Measurements from ENCODE around the gene ZFP37. TPM values are rescaled to one million over a fixed set of nuclear protein-coding genes. Genes with fewer than 3 reads are reported as not detected.

Gene ZFP37
- total RNA-seq, 1 experiment from 2014 or later = 0.81 TPM

- Histone ChIP-seq H3K9me3 (ENCODE audit: insufficient read depth, low read depth) (peaks cover 11% of the 10 kb centered on the region), H3K4me1 (replicated peaks; ENCODE audit: insufficient read depth) (no peaks in the 10 kb centered on the region), H3K4me2 (no peak overlapping the region), H3K36me3 (ENCODE audit: low read depth) (no peaks in the 10 kb centered on the region), H3K27me3 (ENCODE audit: insufficient read depth, low read depth) (0 out of 2 replicates have a peak, but pooled peaks cover 4% of the 10 kb centered on the region), H3K9me2 (ENCODE audit: insufficient read depth) (no peaks in the 10 kb centered on the region), H3K79me2 (ENCODE audit: low read depth) (no peaks in the 10 kb centered on the region), H3F3A (ENCODE audit: insufficient read depth, low read depth) (no peaks in the 10 kb centered on the region), H2AFZ (no peak overlapping the region), H3K4me3 (no peak overlapping the region), H3K27ac (no peak overlapping the region), H4K20me1 (ENCODE audit: insufficient read depth) (no peaks in the 10 kb centered on the region)
- no peak for TF ChIP-seq EZH2 (IDR thresholded peaks at IDR 0.05; ENCODE audit: low read depth)
- TF ChIP-seq, protein P1, sequence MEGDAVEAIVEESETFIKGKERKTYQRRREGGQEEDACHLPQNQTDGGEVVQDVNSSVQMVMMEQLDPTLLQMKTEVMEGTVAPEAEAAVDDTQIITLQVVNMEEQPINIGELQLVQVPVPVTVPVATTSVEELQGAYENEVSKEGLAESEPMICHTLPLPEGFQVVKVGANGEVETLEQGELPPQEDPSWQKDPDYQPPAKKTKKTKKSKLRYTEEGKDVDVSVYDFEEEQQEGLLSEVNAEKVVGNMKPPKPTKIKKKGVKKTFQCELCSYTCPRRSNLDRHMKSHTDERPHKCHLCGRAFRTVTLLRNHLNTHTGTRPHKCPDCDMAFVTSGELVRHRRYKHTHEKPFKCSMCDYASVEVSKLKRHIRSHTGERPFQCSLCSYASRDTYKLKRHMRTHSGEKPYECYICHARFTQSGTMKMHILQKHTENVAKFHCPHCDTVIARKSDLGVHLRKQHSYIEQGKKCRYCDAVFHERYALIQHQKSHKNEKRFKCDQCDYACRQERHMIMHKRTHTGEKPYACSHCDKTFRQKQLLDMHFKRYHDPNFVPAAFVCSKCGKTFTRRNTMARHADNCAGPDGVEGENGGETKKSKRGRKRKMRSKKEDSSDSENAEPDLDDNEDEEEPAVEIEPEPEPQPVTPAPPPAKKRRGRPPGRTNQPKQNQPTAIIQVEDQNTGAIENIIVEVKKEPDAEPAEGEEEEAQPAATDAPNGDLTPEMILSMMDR (conservative IDR thresholded peaks at IDR 0.05) = no peak
- no peak for DNase-seq
- intact Hi-C loops (cut with micrococcal nuclease; ENCODE audit: unreplicated experiment) = no loop called here
- POLR2A ChIA-PET (ENCODE audit: unreplicated experiment) = no interaction called here
- CTCF ChIA-PET = no interaction called here
- BruUV-seq (replicated peaks) = no TSS peak
Measured at GRCh38 chr9:113018247-113018646, 38.3 kb downstream of the ZFP37 start.

DNA sequence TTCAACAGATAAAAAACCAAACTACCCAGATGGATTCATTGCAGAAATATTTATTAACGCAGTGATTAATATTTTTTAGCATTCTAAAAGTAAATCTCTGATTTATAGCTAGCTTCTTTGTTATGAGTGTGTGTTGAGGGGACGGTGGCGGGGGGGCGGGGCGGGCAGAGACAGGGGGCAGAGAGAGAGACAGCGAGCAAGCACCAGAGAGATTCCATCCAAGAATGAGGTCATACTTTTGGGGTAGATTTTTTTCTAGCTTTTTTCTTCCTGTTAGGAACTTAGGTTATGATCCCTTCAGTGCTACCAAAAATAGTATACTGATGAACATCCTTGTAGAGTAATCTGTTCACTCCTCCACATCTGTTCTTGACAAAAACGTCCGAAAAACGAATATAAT is 44.0 kb downstream of the ZFP37 start:
- POLR2A ChIA-PET (ENCODE audit: unreplicated experiment) = no interaction called here

GRCh38 chr9:113011911-113012381 is 44.6 kb downstream of the ZFP37 start, which contains the start of gene ZNF883:
ZNF883 (minus strand) TSS chr9:113012192.
- Histone ChIP-seq H3K36me3 (ENCODE audit: low read depth) (no peaks in the 10 kb centered on the region), H3K27ac (no peak within 1 kb of the TSS), H3K27me3 (ENCODE audit: insufficient read depth, low read depth) (peaks cover 8% of the 10 kb centered on the region; the same call in 1 of the 2 replicates), H3F3A (ENCODE audit: insufficient read depth, low read depth) (no peaks in the 10 kb centered on the region), H3K9me2 (ENCODE audit: insufficient read depth) (no peaks in the 10 kb centered on the region), H2AFZ (peak within 1 kb of the TSS; percentile 61; the same call in 1 of the 2 replicates), H3K4me2 (peak within 1 kb of the TSS; percentile 67), H3K4me3 (peak within 1 kb of the TSS; percentile 45; the same call in 1 of the 2 replicates), H4K20me1 (ENCODE audit: insufficient read depth) (no peaks in the 10 kb centered on the region), H3K4me1 (replicated peaks; ENCODE audit: insufficient read depth) (no peaks in the 10 kb centered on the region), H3K9me3 (ENCODE audit: insufficient read depth, low read depth) (no peaks in the 10 kb centered on the region; the same call in 1 of the 2 replicates), H3K79me2 (ENCODE audit: low read depth) (no peaks in the 10 kb centered on the region)
- CTCF ChIA-PET = no interaction called here
- no peak for TF ChIP-seq EZH2 (IDR thresholded peaks at IDR 0.05; ENCODE audit: low read depth)
- DNase-seq = peak in 1 of 2 experiments; percentile 41
- intact Hi-C loops (cut with micrococcal nuclease; ENCODE audit: unreplicated experiment) = no loop called here
- BruUV-seq (replicated peaks) = no TSS peak
- POLR2A ChIA-PET (ENCODE audit: unreplicated experiment) = no interaction called here

More for the DNA sequence above, 44.0 kb downstream of the ZFP37 start:
- Histone ChIP-seq H3K9me3 (ENCODE audit: insufficient read depth, low read depth) (no peaks in the 10 kb centered on the region), H3K4me2 (peak overlapping the region; percentile 67), H3K4me3 (peak overlapping the region; percentile 45; the same call in 1 of the 2 replicates), H2AFZ (no peak overlapping the region), H3K79me2 (ENCODE audit: low read depth) (no peaks in the 10 kb centered on the region), H3K27me3 (ENCODE audit: insufficient read depth, low read depth) (peaks cover 9% of the 10 kb centered on the region; the same call in 1 of the 2 replicates), H3K4me1 (replicated peaks; ENCODE audit: insufficient read depth) (no peaks in the 10 kb centered on the region), H3F3A (ENCODE audit: insufficient read depth, low read depth) (no peaks in the 10 kb centered on the region), H4K20me1 (ENCODE audit: insufficient read depth) (no peaks in the 10 kb centered on the region), H3K27ac (no peak overlapping the region), H3K9me2 (ENCODE audit: insufficient read depth) (no peaks in the 10 kb centered on the region), H3K36me3 (ENCODE audit: low read depth) (no peaks in the 10 kb centered on the region)
- DNase-seq = no peak
- CTCF ChIA-PET = no interaction called here
- no peak for TF ChIP-seq EZH2 (IDR thresholded peaks at IDR 0.05; ENCODE audit: low read depth)
- TF ChIP-seq, protein P1 (conservative IDR thresholded peaks at IDR 0.05) = no peak
- intact Hi-C loops (cut with micrococcal nuclease; ENCODE audit: unreplicated experiment) = no loop called here
- no TSS peak for BruUV-seq (replicated peaks)

DNA sequence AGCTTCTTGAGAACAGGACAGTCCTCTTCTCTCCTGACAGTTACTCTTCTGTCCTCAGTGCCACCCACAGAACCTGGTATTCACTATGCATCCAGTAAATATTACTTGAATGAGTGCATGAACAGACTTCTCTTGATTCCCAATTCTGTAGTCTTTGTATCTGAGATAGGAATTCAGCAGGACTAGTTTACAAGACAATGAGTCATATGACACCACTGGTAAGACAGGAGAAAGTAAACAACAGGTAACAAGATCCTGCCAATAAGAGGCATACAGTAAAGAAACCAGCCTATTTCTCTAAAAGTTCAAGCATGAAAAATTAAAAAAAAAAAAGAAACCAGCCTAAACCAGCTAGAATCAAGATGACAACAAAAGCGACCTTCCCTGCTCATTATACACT is 50.7 kb downstream of the ZFP37 start:
- ChIA-PET CTCF (no interaction called here), POLR2A (ENCODE audit: unreplicated experiment) (no interaction called here)
- DNase-seq = peak in 1 of 2 experiments; percentile 53

More for the DNA sequence above, 50.7 kb downstream of the ZFP37 start:
- TF ChIP-seq, protein P1 (conservative IDR thresholded peaks at IDR 0.05) = no peak
- TF ChIP-seq EZH2 (IDR thresholded peaks at IDR 0.05; ENCODE audit: low read depth) = no peak
- 0 out of 2 replicates have a peak, but pooled peaks cover 4% of the 10 kb centered on the region for H3K36me3 ChIP-seq (ENCODE audit: low read depth)
- H3K9me3 ChIP-seq (ENCODE audit: insufficient read depth, low read depth) = no peaks in the 10 kb centered on the region; the same call in 1 of the 2 replicates
- H3K4me3 ChIP-seq = no peak overlapping the region
- no peaks in the 10 kb centered on the region for H4K20me1 ChIP-seq (ENCODE audit: insufficient read depth)
- no peak overlapping the region for H3K27ac ChIP-seq
- no peaks in the 10 kb centered on the region for H3K27me3 ChIP-seq (ENCODE audit: insufficient read depth, low read depth)
- no peaks in the 10 kb centered on the region for H3K79me2 ChIP-seq (ENCODE audit: low read depth)
- H2AFZ ChIP-seq = no peak overlapping the region
- H3K4me2 ChIP-seq = no peak overlapping the region
- no peaks in the 10 kb centered on the region; the same call in 1 of the 2 replicates for H3K9me2 ChIP-seq (ENCODE audit: insufficient read depth)
- intact Hi-C loops (cut with micrococcal nuclease; ENCODE audit: unreplicated experiment) = no loop called here
- BruUV-seq (replicated peaks) = no TSS peak
- no peaks in the 10 kb centered on the region for H3F3A ChIP-seq (ENCODE audit: insufficient read depth, low read depth)
- H3K4me1 ChIP-seq (replicated peaks; ENCODE audit: insufficient read depth) = no peaks in the 10 kb centered on the region
